HK-2 (cell line): ENCODE measurements around the gene PCNT.

Experiments used
- DNase-seq: peaks from one replicate; pipeline ENCODE4 v3.0.0-alpha.2; 2018; ENCODE audit not compliant: unreplicated experiment

The PCNT gene, protein sequence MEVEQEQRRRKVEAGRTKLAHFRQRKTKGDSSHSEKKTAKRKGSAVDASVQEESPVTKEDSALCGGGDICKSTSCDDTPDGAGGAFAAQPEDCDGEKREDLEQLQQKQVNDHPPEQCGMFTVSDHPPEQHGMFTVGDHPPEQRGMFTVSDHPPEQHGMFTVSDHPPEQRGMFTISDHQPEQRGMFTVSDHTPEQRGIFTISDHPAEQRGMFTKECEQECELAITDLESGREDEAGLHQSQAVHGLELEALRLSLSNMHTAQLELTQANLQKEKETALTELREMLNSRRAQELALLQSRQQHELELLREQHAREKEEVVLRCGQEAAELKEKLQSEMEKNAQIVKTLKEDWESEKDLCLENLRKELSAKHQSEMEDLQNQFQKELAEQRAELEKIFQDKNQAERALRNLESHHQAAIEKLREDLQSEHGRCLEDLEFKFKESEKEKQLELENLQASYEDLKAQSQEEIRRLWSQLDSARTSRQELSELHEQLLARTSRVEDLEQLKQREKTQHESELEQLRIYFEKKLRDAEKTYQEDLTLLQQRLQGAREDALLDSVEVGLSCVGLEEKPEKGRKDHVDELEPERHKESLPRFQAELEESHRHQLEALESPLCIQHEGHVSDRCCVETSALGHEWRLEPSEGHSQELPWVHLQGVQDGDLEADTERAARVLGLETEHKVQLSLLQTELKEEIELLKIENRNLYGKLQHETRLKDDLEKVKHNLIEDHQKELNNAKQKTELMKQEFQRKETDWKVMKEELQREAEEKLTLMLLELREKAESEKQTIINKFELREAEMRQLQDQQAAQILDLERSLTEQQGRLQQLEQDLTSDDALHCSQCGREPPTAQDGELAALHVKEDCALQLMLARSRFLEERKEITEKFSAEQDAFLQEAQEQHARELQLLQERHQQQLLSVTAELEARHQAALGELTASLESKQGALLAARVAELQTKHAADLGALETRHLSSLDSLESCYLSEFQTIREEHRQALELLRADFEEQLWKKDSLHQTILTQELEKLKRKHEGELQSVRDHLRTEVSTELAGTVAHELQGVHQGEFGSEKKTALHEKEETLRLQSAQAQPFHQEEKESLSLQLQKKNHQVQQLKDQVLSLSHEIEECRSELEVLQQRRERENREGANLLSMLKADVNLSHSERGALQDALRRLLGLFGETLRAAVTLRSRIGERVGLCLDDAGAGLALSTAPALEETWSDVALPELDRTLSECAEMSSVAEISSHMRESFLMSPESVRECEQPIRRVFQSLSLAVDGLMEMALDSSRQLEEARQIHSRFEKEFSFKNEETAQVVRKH (N-terminal part only)

DNA sequence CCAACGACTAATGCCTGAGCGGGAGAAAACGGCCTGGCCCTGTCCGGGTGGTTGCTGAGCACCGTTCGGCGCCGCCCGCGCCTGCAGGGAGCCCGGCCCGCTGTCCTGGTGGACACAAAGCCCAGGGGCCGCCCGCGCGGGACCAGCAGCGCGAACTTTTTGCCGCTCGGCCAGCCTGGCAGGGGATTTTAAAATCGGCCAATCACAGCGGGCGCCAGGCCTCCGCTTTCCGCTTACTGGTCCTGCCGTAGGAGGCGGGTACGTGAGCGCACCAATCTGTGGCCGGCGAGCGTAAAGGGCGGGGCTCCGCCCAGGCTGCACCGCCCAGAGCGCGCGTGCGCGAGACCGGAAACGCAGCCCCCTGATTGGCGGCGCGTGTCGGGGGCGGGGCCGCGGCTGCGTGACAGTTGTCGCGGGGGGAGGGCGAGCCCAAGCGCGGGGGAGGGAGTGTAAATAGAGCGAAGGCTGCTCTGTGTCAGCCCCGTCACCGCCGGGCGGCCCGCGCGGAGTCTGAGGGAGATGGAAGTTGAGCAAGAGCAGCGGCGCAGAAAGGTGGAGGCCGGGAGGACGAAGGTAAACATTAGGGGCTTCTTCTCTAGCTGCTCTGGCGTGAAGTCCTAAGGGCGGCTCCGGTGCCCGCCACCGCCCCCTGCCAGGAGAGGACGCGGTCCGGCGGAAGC is at the start of gene PCNT, which contains the start of gene C21orf58:
Gene PCNT, plus strand, starts transcription at position 447 of the 680 bp plus-strand sequence. Its CDS starts 73 bp downstream, at position 520.
Gene C21orf58, minus strand, starts transcription at position 161 of the 680 bp plus-strand sequence. CDS start 1,132 bp downstream, outside the sequence.
- peak; percentile 94 for DNase-seq

DNA sequence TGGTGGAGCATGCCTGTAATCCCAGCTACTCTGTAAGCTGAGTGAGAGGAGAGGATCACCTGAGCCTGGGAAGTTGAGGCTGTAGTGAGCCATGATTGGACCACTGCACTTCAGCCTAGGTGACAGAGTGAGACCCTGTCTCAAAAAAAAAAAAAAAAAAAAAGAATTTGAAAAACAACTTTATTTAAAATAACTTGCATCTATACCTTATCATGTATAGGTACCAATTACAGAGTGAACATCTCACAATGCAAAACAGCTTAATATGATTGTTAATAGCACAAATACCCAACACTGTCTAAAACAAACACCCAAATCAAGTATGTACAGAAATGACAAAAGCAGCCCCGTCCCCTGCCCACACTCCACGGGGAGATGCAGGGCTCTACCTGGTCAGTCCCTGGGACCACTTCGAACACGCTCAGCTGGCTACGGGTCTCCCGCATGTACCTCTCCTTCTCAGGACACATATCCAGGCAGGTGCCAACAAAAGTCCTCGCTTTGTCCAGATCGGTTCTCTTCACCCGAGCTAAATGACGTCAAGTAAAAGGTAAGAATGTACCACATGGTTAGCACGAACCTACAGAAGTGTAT is 49.1 kb upstream of the PCNT start:
- DNase-seq, result no peak

DNA sequence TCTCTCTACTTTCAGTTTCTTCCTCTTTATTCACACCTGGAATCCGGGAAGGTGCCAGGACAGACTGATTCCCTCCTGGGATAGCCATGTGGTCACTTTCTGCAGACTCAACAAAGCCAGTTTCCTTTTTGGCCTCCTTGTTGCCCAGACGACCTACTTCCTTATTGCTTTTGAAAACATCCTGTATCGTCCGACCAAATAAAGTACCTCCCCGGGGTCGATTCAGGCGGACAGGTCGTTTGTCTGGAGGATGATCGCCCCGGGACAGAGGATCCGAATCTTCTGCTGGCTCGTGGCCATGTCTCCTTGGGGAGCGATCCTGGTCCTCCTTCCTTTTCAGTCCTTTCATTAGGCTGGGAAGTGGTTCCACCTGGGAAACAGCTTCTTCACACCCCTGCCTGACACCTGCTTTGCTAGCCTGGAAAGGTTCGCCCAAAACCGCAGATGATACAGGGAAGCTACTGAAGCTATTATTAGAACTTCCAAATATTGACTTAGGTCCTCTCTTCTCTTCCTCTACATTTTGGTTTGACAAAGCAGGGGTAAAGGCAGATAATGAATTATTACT is 39.8 kb upstream of the PCNT start:
- no peak for DNase-seq

DNA sequence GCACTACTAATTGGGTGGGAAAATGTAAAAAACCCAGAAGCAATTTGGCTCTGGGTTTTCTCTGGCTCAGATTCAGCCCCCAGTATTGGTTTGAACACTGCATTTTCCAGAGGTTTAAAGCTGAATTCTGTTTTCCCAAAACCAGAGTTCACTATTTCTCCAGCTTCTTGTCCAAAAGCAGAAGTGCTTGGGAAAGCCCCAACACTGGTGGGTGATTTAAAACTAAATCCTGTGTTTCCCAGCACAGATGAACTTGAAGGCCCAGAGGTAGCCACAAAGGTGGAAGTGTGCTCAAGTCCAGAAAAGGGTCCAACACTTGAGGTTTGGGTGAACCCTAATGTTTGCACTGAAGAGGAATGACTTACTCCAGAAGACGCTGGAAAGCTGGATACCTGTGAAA is 39.2 kb upstream of the PCNT start:
- no peak for DNase-seq

DNA sequence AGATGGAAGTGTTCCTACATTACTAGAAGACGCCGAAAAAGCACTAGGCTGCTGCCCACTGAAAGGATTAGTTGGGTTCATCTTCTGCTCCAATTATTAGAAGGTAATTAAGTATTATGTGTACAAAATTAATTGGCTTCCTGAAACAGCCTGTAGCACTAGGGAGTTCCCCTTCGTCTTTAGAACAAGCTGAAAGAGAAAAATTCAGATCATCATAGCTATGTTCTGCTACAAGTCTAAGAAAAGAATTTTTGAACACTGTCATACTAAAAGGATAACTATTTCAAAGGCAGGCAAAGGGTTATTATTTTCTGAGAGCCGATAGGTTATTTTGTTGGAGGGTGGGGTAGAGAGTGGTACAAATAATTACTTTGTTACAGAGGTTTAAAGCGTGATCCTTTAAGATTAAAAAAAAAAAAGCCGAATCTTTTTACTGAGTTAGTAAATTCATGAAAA is 38.7 kb upstream of the PCNT start, which contains the start of gene MCM3AP:
Gene MCM3AP, minus strand, starts transcription at position 406 of the 456 bp plus-strand sequence. Its CDS starts 325 bp downstream, at position 81.
- no peak for DNase-seq

DNA sequence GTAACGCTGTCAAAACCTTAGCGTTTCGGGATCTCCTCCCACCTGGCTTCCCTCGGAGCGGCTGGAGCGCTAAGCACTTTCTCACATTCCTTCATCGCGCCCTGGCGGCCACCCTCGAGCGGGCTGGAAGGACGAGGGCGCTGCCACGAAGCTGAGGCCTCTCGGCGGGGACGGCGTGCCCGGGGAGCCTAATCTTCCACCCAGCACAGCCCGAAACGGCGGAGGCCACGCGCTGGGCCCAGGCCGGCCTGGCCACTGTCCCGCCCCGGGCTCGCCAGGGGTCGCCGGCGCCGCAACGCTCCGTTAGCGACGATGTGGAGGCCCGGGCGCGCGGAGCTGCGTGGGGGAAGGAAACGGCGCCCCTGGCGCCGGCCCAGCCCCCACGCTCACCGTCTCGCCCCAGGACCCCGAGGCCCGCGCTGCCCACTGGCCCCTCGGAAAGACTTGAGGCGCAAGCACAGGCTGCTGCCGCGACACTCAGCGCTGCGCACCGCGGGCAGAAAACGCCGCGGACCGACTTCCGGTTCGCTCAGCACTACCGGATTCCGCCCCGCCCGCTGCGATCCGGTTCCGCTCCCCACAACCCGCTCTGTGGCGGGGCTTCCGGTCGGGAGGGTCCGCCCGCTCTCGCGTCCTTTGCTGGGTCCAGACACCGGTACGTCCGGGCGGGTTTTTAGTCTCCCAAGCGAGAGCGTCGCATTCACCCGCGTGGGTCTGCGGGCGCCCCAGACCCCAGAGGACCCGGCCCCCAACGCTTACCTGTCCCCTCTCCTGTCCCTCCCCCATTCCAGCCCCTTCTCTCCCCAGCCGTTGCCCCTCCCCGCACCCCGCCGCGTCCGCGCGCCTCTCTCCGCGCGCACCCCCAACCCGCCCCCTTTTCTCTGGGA is 38.0 kb upstream of the PCNT start, which contains the start of gene YBEY:
Gene YBEY, plus strand, starts transcription at position 582 of the 887 bp plus-strand sequence. CDS start 572 bp downstream, outside the sequence.
- peak; percentile 81 for DNase-seq

DNA sequence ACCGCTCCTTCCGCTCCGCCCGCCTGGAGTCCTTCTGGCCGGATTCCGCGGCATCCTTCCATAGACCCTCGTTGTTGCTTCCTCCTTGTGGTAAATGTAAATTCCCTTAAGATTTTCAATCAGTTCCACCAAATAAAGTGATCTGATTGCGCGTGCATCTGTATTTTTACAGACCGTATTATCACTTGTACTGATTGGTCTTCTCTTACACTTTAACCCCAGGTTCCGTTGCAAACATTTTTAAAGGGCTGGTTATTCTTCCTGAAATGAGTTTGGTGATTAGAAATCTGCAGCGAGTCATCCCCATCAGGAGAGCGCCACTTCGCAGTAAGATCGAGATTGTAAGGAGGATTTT is 37.3 kb upstream of the PCNT start:
- DNase-seq, result no peak

DNA sequence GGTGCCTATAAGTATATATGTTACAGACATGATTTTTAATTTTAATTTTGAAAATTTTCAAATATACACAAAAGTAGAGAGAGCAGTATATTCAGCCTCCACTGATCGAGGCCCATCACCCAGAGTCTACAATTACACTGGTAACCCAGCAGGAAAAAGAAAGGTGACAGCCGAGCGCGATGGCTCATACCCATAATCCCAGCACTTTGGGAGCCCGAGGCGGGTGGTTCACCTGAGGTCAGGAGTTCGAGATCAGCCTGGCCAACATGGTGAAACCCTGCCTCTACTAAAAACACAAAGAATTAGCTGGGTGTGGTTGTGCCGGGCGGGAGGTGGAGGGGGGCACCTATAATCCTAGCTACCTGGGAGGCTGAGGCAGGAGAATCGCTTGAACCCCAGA is 36.4 kb upstream of the PCNT start:
- no peak for DNase-seq

DNA sequence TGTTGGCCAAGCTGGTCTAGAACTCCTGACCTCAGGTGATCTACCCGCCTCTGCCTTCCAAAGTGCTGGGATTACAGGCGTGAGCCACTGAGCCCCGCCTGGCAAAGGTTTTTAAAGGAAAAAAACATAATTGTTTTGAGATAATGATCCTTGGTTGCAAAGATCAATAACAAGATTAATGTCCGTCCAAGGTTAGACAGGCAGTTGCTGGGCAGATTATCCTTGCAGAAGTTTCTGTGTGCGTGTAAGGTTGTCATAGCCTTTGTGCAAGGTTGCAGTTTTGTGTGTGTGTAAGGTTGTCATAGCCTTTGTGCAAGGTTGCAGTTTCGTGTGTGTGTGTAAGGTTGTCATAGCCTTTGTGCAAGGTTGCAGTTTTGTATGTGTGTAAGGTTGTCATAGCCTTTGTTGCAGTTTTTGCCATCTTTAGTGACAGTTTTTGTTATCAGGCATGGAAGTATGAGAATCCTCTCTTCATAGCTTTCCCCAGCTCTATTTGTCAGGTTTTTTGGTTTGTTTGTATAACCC is 34.2 kb upstream of the PCNT start:
- DNase-seq, result no peak

DNA sequence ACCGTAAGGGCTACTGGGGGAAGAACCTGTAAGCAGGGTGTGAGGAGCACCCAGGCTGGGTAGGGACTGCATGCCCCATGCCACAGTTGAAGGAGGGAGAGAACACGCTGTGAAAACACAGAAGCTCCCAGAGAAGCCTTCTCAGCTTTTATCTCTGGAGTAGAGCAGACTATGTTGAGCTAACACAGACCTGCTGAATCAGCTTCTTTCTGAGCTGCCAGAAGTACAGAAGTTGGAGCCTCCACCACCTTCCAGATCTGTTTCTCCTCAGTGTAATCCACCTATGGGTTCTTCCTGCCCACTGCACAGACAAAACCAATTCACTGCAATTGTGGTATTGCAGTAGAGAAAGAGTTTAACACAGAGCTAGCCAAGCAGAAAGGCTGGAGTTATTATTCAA is 32.4 kb upstream of the PCNT start:
- DNase-seq, result no peak

DNA sequence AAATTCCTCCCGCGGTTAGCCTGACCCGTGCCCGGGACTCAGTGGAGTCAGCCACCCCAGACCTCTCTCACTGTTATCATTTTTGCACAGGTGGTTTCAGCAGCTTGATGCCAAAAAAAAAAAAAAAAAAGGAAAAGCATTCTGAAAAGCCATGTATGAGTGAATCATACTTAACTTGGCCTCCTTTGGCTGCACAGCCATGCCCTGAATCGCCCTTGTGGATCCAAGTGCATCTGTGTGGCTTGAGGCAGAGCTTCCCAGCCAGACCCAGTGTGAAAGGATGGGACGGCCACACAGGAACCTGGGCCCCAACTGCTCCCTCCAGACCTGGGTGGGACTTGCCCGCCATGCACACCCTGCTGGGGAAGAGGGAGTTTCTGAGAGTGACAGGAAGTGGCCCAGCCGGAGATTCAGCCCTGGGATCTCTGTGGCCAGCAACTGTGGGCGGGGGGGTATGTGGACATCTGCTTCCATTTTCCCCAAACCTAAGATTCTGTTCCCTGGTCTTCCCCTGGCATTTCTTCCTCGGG is 29.2 kb upstream of the PCNT start:
- peak; percentile 69 for DNase-seq

DNA sequence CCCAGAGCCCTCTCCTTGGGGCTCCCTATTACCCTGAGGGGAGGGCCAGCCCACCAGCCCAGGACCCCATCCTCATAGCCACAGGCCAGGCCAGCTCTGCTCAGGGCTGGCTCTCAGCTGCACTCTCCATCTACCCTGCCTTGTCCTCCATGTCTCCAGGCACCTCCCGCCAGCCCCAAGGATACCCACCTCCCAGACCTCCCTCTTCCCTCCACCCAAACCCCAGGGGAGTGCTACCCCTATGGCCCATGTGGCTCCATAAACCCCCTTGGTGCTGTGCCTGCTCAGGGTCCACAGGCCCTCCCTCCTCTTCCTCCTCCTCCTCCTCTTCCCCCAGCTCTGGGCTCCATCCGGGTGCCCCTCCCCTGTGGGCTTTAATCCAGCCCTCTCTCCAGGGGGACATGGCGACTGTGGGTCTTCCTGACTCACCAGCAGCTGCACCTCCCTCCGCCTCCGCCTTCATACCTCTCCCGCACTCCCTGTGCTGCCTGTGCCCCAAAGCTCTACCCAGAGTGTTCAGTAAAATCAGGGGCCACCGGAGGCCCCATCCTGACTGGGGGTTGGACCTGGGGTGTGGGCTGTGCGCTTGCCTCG is 28.7 kb upstream of the PCNT start:
- DNase-seq, result peak; percentile 29

DNA sequence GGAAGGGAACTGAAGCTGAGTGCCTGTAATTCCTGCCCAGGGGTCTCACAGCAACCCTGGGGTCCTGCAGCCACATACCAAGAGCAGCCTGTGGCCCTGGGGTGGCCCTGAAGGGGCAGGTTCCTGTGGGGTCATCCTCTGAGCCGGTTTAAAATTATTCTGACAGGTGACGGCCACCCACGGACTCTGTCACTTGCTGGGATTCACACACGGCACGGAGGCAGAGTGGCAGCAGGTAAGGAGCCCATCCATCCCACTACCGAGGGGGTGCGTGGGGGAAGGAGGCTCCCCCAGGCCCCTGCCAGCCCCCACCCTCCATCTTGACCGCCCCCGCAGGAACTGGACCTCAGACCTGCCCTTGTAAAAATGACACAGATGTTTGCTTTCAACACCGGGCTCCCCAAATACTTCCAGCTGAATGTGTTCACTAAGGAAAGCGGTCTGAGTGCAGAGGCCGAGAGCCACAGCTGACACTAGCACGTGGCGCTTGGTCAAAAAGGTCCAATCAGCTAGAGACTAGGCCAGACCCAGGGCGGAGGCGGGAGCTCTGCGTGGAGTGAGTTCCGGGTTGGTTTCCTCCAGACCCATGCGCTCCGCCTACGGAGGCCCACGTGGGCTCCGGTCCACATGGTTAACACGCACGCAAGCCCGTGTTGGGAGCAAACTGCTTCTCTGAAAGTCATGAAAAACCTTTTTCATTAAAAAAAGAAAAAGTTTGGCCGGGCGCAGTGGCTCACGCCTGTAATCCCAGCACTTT is 27.8 kb upstream of the PCNT start:
- no peak for DNase-seq

DNA sequence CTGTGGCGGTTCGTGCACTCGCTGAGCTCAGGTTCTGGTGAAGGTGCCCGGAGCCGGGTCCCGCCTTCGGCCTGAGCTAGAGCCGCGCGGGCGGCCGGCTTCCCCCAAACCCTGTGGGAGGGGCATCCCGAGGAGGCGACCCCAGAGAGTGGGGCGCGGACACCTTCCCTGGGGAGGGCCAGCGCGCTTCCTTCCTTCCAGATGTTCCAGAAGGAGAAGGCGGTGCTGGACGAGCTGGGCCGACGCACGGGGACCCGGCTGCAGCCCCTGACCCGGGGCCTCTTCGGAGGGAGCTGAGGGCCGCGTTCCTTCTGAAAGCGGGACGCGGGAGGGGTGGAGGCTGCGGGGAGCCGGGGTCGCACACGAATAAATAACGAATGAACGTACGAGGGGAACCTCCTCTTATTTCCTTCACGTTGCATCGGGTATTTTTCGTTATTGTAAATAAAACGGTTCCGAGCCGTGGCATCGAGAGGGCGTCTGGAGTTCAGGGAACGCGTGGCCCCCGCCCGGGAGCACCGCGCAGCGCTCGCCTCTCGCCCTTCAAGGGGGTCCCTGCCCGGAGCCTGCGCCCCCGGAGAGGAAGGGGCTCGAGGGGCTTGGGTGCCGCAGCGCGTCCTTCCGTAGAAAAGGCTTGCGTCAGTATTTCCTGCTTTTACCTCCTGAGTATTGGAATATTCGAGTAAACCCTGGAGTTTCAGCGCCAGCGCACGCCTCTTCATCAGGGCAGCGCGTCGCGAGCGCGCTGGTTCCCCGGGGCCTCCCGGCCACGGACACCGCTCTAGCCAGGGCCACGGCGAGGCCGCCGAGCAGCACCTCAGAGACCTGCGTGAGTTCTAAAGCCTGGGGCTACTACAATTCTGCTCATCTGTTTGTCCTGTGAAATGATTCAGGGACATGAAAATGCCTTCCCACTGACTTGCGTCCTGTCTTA is 26.4 kb upstream of the PCNT start:
- DNase-seq, result no peak

DNA sequence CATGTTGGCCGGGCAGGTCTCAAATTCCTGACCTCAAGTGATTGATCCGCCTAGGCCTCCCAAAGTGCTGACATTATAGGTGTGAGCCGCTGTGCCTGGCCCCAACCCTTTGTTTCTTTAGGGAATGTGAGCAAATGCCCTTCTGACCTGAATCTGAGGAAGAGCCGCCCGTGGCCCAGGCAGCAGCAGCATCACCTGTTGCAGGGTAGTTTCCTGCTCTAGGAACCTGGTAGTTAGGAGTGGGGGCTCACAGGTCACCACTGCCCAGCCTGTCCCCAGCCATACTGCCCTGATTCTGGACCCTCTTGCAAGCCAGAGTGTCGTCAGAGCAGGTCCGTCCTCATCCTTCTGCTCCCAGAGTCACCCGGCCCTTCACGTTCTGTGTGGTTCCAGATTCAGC is 24.8 kb upstream of the PCNT start:
- DNase-seq, result no peak

DNA sequence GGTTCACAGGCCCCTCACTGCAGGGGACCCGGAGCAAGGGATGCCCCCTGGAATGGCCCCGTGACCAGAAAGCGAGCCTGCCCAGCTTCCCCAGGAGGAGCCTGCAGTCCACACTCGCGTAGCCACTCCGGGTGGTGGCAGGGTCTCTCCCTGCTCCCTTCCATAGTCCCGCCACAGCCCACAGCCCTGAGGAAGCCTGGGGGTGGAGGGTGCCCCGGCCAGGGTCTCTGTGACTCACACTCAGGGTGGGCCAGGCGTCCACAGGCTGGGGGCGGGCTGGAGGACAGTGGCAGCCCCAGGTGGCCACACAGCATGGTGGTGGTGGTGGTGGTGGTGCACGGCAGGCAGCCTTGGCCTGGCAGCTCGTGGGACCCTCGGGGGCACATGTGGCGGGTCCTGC is 22.2 kb upstream of the PCNT start:
- no peak for DNase-seq
